ENCODE data around the gene EFCAB9.

DNA sequence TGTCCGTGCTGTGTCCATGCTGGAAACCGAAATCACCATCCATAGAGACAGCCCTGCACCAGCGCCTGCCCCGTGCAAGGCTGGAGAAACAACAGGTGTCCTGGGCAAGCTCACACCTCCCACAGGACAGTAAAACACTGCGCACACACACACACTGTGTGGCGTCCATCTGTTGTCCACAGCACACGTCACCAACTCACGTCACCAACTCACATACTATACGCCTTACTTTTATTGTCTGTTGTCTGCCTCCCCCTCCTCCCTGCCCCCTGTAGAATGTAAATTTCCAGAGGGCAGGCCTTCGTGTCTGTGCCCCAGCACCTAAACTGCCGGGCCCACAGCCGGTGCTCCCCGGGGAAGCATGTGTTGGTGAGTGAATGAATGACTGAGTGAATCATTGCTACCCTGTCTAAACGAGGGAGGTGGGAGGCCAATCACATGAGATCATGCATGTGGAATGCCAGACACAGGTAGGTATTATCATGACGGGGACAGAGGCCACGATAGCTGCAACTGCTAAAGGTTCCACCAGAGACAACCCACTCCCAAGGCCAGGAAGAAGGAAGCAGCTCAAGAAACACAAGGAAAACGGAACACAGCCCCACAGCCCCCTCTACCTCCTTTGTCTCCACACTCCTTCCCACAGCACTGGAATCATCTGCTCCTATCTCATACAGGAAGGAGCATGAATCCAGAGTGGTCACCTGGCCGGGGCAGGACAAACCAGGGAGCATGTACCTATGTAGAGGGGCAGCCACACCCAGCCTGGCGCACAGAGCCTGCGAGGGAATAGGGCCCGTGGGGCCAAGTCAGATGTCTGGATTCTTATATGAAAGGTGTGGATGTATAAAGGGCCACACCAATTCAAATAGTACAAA lies 47.9 kb upstream of the EFCAB9 start:
- TF ChIP-seq, protein P1, sequence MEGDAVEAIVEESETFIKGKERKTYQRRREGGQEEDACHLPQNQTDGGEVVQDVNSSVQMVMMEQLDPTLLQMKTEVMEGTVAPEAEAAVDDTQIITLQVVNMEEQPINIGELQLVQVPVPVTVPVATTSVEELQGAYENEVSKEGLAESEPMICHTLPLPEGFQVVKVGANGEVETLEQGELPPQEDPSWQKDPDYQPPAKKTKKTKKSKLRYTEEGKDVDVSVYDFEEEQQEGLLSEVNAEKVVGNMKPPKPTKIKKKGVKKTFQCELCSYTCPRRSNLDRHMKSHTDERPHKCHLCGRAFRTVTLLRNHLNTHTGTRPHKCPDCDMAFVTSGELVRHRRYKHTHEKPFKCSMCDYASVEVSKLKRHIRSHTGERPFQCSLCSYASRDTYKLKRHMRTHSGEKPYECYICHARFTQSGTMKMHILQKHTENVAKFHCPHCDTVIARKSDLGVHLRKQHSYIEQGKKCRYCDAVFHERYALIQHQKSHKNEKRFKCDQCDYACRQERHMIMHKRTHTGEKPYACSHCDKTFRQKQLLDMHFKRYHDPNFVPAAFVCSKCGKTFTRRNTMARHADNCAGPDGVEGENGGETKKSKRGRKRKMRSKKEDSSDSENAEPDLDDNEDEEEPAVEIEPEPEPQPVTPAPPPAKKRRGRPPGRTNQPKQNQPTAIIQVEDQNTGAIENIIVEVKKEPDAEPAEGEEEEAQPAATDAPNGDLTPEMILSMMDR (IDR thresholded peaks at IDR 0.05) = no peak
- TF ChIP-seq EP300 (IDR thresholded peaks at IDR 0.05) (no peak), NFE2L2 (conservative IDR thresholded peaks at IDR 0.05; ENCODE audit: low read length) (no peak), PHF8 (IDR thresholded peaks at IDR 0.05; ENCODE audit: borderline replicate concordance, low read depth) (no peak), ZSCAN20 (CRISPR knock-in tag; IDR thresholded peaks at IDR 0.05) (no peak), MAZ (IDR thresholded peaks at IDR 0.05; ENCODE audit: borderline replicate concordance, low read depth, low read length) (no peak), POLR2A (IDR thresholded peaks at IDR 0.05; ENCODE audit: low read length) (no peak), ZC3H11A (IDR thresholded peaks at IDR 0.05) (no peak), CHD2 (IDR thresholded peaks at IDR 0.05; ENCODE audit: low read length, partially characterized antibody) (no peak)
- TF ChIP-seq, protein P2, sequence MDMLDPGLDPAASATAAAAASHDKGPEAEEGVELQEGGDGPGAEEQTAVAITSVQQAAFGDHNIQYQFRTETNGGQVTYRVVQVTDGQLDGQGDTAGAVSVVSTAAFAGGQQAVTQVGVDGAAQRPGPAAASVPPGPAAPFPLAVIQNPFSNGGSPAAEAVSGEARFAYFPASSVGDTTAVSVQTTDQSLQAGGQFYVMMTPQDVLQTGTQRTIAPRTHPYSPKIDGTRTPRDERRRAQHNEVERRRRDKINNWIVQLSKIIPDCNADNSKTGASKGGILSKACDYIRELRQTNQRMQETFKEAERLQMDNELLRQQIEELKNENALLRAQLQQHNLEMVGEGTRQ (IDR thresholded peaks at IDR 0.05) = no peak
- TF ChIP-seq, protein P3, sequence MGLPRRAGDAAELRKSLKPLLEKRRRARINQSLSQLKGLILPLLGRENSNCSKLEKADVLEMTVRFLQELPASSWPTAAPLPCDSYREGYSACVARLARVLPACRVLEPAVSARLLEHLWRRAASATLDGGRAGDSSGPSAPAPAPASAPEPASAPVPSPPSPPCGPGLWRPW (IDR thresholded peaks at IDR 0.05) = no peak
